Neuron (in vitro differentiated cells): ENCODE measurements around the gene TMIGD3.

Source experiments
- H2AFZ ChIP-seq: one replicate; pipeline ENCODE4 v1.6.1; 2013; ENCODE audit warnings: low read depth, mild to moderate bottlenecking, inconsistent platforms, low read length, moderate library complexity
- H3K27me3 ChIP-seq: one replicate; pipeline ENCODE4 v1.6.1; 2013; ENCODE audit warnings: low read length; ENCODE audit not compliant: insufficient read depth
- H3K36me3 ChIP-seq: one replicate; pipeline ENCODE4 v1.6.1; 2013; ENCODE audit warnings: low read length; ENCODE audit not compliant: insufficient read depth
- H3K4me1 ChIP-seq: one replicate; pipeline ENCODE4 v1.6.1; 2013; ENCODE audit warnings: low read length; ENCODE audit not compliant: insufficient read depth
- H3K4me3 ChIP-seq: 2 replicates; pipeline ENCODE4 v1.5.1; 2013; ENCODE audit warnings: mild to moderate bottlenecking, low read length, moderate library complexity
- H3K9me3 ChIP-seq: one replicate; pipeline ENCODE4 v1.6.1; 2013; ENCODE audit warnings: low read length

TMIGD3 gene

GRCh38 chr1:111499026-111499785 lies 4.2 kb downstream of the TMIGD3 start:
- no peak overlapping the region for H2AFZ ChIP-seq
- H3K4me3 ChIP-seq = no peak overlapping the region
- H3K9me3 ChIP-seq = no peaks in the 10 kb centered on the region
- peaks cover 5% of the 10 kb centered on the region for H3K4me1 ChIP-seq
- H3K36me3 ChIP-seq = no peaks in the 10 kb centered on the region
- H3K27me3 ChIP-seq = peaks cover 3% of the 10 kb centered on the region

GRCh38 chr1:111497592-111497991 lies 5.8 kb downstream of the TMIGD3 start:
- Histone ChIP-seq H3K27me3 (no peaks in the 10 kb centered on the region), H3K36me3 (no peaks in the 10 kb centered on the region), H3K9me3 (no peaks in the 10 kb centered on the region), H3K4me3 (no peak overlapping the region), H3K4me1 (peaks cover 8% of the 10 kb centered on the region), H2AFZ (no peak overlapping the region)

DNA sequence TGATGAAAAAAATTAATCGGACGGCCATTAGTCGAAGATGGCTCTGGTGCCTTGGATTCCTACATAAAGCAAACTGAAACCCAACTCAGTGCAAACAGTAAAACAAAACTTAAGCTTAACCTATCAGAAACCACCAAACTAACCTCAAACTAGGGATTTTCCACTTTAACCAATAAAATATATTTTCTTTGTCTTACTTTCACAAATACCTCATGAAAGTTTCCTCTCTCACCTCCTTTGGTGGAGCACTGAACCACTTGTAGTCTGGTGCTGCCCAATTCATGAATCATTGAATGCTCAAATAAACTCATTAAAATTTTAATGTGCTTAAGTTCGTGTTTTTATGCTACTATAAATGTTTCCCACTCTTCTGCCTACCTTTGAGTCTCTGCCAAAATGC lies 7.0 kb downstream of the TMIGD3 start:
- no peaks in the 10 kb centered on the region for H3K27me3 ChIP-seq
- no peak overlapping the region for H2AFZ ChIP-seq
- no peak overlapping the region for H3K4me3 ChIP-seq
- H3K9me3 ChIP-seq = no peaks in the 10 kb centered on the region
- H3K4me1 ChIP-seq = peaks cover 8% of the 10 kb centered on the region
- no peaks in the 10 kb centered on the region for H3K36me3 ChIP-seq

DNA sequence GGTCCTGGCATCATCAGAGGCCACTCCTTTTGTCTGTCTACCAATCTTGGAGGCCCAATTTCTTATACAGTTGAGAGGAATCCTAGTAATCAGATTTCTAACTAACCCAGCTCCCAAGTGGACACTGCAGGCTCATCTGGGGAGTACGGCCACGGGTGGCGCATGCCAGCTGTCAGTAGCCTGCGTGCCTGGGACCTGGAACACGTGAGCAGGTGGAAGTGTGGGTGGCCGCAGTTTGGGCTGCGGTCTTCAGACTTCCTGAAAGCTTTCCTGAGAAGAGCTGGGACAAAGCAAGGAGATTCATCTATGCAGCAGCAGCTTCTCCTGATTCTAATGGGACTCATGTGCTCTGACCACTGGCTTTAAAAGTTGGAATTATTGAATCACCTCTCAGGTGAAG lies 12.4 kb downstream of the TMIGD3 start:
- no peaks in the 10 kb centered on the region for H3K9me3 ChIP-seq
- H3K4me3 ChIP-seq = no peak overlapping the region
- H3K36me3 ChIP-seq = no peaks in the 10 kb centered on the region
- peaks cover 3% of the 10 kb centered on the region for H3K4me1 ChIP-seq
- no peaks in the 10 kb centered on the region for H3K27me3 ChIP-seq
- H2AFZ ChIP-seq = no peak overlapping the region

GRCh38 chr1:111490220-111490619 lies 13.2 kb downstream of the TMIGD3 start:
- no peaks in the 10 kb centered on the region for H3K36me3 ChIP-seq
- no peaks in the 10 kb centered on the region for H3K9me3 ChIP-seq
- no peak overlapping the region for H3K4me3 ChIP-seq
- H2AFZ ChIP-seq = no peak overlapping the region
- H3K4me1 ChIP-seq = peaks cover 3% of the 10 kb centered on the region
- H3K27me3 ChIP-seq = no peaks in the 10 kb centered on the region

DNA sequence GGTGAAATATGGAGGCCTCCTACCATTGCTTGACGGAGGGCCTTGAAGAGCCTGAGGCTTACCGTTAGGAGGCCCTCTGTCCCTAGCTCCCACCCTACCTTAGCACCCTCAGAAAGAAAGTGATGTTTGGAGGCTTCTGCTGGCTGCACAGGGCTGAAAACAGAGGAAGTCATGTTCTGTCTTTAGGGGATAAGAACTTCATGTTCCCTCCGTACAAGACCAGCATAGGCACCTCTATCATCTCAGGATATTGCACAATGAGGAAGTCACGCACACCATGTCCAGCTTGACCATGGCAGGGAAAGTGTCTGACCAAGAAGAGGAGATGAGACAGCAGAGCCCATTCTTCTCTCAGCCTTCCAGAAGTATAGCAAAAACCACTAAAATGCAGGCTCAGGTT lies 13.8 kb downstream of the TMIGD3 start:
- Histone ChIP-seq H3K27me3 (no peaks in the 10 kb centered on the region), H3K4me1 (peaks cover 3% of the 10 kb centered on the region), H3K36me3 (no peaks in the 10 kb centered on the region), H3K9me3 (no peaks in the 10 kb centered on the region), H3K4me3 (no peak overlapping the region), H2AFZ (no peak overlapping the region)

- no peaks in the 10 kb centered on the region for H3K9me3 ChIP-seq
- H2AFZ ChIP-seq = no peak overlapping the region
- H3K36me3 ChIP-seq = no peaks in the 10 kb centered on the region
- no peak overlapping the region for H3K4me3 ChIP-seq
- peaks cover 2% of the 10 kb centered on the region for H3K27me3 ChIP-seq
- peaks cover 3% of the 10 kb centered on the region for H3K4me1 ChIP-seq
These were observed 14.8 kb downstream of the TMIGD3 start for GRCh38 chr1:111488669-111489068.

DNA sequence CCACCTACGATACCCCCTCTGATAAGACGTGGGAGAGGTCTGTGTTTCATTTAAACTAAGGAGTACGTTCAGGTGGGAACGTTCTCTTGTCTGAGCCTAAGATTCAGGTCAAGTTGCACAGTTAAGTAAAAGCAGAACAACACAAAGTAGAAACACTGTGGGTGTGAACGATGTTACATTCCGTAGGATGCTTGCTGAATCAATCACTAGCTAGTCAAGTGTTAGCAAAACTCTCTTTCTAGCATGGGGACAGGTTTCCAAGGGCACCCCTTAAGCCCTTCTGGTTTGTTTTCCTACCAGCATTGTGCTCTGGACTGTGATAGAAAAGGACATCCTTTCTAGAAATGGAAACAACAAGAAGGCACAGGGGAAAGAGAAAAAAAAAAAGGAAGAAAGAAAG lies 16.3 kb downstream of the TMIGD3 start:
- Histone ChIP-seq H2AFZ (no peak overlapping the region), H3K4me1 (no peaks in the 10 kb centered on the region), H3K27me3 (peaks cover 2% of the 10 kb centered on the region), H3K4me3 (no peak overlapping the region), H3K9me3 (no peaks in the 10 kb centered on the region), H3K36me3 (no peaks in the 10 kb centered on the region)

DNA sequence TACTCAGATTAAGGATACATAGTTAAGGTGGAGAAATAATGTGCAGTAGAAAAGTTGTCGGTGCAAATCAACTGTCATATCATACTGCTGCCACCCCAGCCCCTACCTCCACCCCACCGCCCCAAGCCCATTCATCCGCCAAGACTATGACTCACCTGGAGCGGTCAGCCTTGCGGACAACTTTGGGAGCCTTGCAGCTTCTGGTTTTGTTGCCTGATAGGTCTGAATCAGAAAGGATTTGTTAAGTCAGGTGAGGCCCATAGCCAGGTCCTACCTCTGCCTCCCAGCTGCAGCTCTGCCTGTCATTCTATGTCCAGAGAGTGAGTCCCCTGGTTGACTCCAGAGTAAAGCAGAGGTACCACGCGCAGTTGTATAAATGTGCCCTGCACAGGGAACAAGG lies 17.0 kb downstream of the TMIGD3 start:
- H2AFZ ChIP-seq = no peak overlapping the region
- H3K27me3 ChIP-seq = peaks cover 2% of the 10 kb centered on the region
- H3K9me3 ChIP-seq = no peaks in the 10 kb centered on the region
- H3K4me3 ChIP-seq = no peak overlapping the region
- no peaks in the 10 kb centered on the region for H3K4me1 ChIP-seq
- no peaks in the 10 kb centered on the region for H3K36me3 ChIP-seq

- peaks cover 2% of the 10 kb centered on the region for H3K27me3 ChIP-seq
- no peak overlapping the region for H3K4me3 ChIP-seq
- H3K4me1 ChIP-seq = no peaks in the 10 kb centered on the region
- no peak overlapping the region for H2AFZ ChIP-seq
- no peaks in the 10 kb centered on the region for H3K36me3 ChIP-seq
- H3K9me3 ChIP-seq = no peaks in the 10 kb centered on the region
These were observed 18.9 kb downstream of the TMIGD3 start for GRCh38 chr1:111484391-111485026.

DNA sequence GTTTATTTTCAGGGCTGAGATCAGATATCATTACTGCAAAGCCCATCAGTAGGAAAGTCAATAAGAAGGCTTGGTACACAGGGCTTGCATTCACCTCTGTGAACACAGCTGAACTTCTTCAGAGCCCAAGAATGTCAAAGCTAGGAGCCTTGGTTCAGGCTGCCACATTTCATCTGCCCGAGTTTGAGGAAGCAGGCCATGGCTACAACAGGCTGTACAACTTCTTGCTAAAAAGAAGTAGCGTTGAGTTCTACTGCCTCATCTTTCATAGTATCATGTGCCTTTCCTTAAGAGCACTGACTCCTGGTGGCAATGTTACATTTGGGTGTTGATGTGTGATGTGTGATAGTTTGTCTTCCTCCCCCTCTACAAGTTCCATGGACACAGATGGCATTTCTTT lies 19.6 kb downstream of the TMIGD3 start:
- H3K27me3 ChIP-seq = peaks cover 2% of the 10 kb centered on the region
- H3K9me3 ChIP-seq = no peaks in the 10 kb centered on the region
- H3K36me3 ChIP-seq = no peaks in the 10 kb centered on the region
- H3K4me3 ChIP-seq = no peak overlapping the region
- H2AFZ ChIP-seq = no peak overlapping the region
- H3K4me1 ChIP-seq = no peaks in the 10 kb centered on the region

GRCh38 chr1:111483166-111483565 lies 20.3 kb downstream of the TMIGD3 start:
- Histone ChIP-seq H3K4me3 (no peak overlapping the region), H3K9me3 (no peaks in the 10 kb centered on the region), H3K27me3 (peaks cover 2% of the 10 kb centered on the region), H3K36me3 (no peaks in the 10 kb centered on the region), H2AFZ (no peak overlapping the region), H3K4me1 (no peaks in the 10 kb centered on the region)

DNA sequence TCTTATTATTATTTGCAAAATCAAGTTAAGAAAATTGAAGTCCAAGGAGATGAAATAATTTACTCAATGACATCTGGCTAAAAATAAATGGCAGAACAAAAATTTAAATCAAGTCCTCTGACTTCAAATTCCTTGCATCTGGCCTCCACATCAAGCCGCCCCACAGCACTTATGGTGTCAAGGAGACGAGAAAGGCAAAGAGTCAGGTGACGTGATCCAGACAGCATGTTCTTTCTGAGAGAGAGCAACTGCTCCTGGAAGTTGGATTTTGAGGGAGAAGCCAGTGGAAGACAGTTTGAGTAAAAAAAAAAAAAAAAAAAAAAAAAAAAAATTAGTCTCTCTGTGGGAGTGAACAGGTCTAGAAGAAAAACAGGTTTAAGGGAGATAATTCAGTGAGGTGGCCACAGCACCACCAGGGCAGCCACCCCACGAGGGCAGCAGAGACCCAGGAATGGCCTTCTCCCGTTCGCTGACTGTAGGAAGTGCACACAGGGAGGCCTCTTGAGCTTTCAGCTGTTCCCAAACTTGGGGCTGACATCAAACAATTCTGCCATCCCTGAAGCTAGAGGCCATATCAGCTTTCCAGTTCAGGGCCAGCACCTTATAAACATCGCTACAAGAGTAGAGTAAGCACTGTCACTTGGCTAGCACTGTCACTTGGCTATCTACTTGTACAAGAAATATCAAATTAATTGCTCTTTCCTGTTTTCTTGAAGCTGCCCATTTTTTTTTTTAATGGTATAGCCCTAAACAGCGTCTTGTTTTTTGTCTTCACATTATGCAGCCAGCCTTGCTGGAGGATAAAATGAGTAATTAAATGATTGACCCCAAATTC lies 21.8 kb downstream of the TMIGD3 start:
- Histone ChIP-seq H3K27me3 (peaks cover 2% of the 10 kb centered on the region), H3K4me1 (no peaks in the 10 kb centered on the region), H3K4me3 (no peak overlapping the region), H3K9me3 (no peaks in the 10 kb centered on the region), H2AFZ (no peak overlapping the region), H3K36me3 (no peaks in the 10 kb centered on the region)
